Natural killer cell (primary cell): ENCODE results near the gene CACNA1C. TPM values are rescaled to one million over a fixed set of nuclear protein-coding genes. Genes with fewer than 3 reads are reported as not detected.

Experiments
- ATAC-seq, 3 donors: fragments of 150-1000 bp in 2 of 3; fragments of 200-7000 bp in 1 of 3; cut with Tn5 transposase; 1 replicate in 1 of 3; 2 replicates in 2 of 3; pipeline ENCODE4 v1.10.0; 2021; ENCODE audit warnings: mild to moderate bottlenecking in 2 of 3, moderate library complexity in 2 of 3
- DNase-seq, 2 donors: peaks; one replicate each; pipeline versions ENCODE4 v3.0.0 to v3.0.0-alpha.2; 2013 to 2021; ENCODE audit warnings: mixed read lengths in 1 of 2
- H3K27ac ChIP-seq: one replicate; pipeline ENCODE4 v1.5.1; 2013; ENCODE audit warnings: mild to moderate bottlenecking, low read length
- H3K27me3 ChIP-seq: one replicate; pipeline ENCODE4 v1.6.1; 2013; ENCODE audit warnings: low read length; ENCODE audit not compliant: control insufficient read depth, insufficient read depth
- H3K36me3 ChIP-seq: one replicate; pipeline ENCODE4 v1.6.1; 2013; ENCODE audit warnings: low read length; ENCODE audit not compliant: control insufficient read depth, insufficient read depth
- H3K4me1 ChIP-seq: one replicate; pipeline ENCODE4 v1.6.1; 2013; ENCODE audit warnings: low read length; ENCODE audit not compliant: control insufficient read depth, insufficient read depth
- H3K4me3 ChIP-seq: one replicate; pipeline ENCODE4 v1.5.1; 2013; ENCODE audit warnings: low read length
- H3K9me3 ChIP-seq: one replicate; pipeline ENCODE4 v1.6.1; 2013; ENCODE audit warnings: low read length; ENCODE audit not compliant: control insufficient read depth, insufficient read depth
- H3K27ac Mint-ChIP-seq, 2 donors: one replicate each; pipeline ENCODE4 v1.8.0; 2022; ENCODE audit warnings: mild to moderate bottlenecking in 2 of 2, mixed read lengths in 2 of 2, moderate library complexity in 1 of 2
- H3K27me3 Mint-ChIP-seq, 2 donors: one replicate each; pipeline ENCODE4 v1.8.0; 2022; ENCODE audit warnings: low read depth in 2 of 2, mixed read lengths in 2 of 2
- H3K36me3 Mint-ChIP-seq: one replicate; pipeline ENCODE4 v1.8.0; 2022; ENCODE audit warnings: mixed read lengths
- H3K4me1 Mint-ChIP-seq, 2 donors: one replicate each; pipeline ENCODE4 v1.8.0; 2022; ENCODE audit warnings: mixed read lengths in 2 of 2
- H3K4me3 Mint-ChIP-seq: one replicate; pipeline ENCODE4 v1.8.0; 2022; ENCODE audit warnings: mild to moderate bottlenecking, moderate library complexity, mixed read lengths
- H3K9me3 Mint-ChIP-seq, 2 donors: one replicate each; pipeline ENCODE4 v1.8.0; 2022; ENCODE audit warnings: mixed read lengths in 2 of 2
- CTCF ChIP-seq: fragments of 200-600 bp; IDR thresholded peaks from one replicate; pipeline ENCODE4 v1.8.0; 2022; ENCODE audit warnings: antibody characterized with exemption
- WGBS: methylation state at CpG from one replicate; pipeline ENCODE4 v1.1.7; 2013; ENCODE audit warnings: missing lambda C conversion rate; ENCODE audit not compliant: insufficient coverage; 5-methylcytosine and 5-hydroxymethylcytosine counted together
- intact Hi-C: fragments of 100-400 bp; cut with micrococcal nuclease; formaldehyde crosslinking; loops from one replicate; pipeline ENCODE4 v1.14.2; 2022
- total RNA-seq, 4 donors: library from RNA; stranded (reverse); fragments of 120-200 nt in 1 of 4; gene quantifications; one replicate each; pipeline versions ENCODE4 v1.2.3 to v1.2.4, GENCODE V29; 2013 to 2022

CACNA1C gene
- total RNA-seq, 3 donors from 2014 or later (not counting 1 experiment from before 2014, with no cell fraction given) = 0.07 to 0.35 (median 0.08) TPM

- Histone ChIP-seq H3K27me3 (no peaks in the 10 kb centered on the region), H3K27ac (no peak overlapping the region), H3K4me3 (no peak overlapping the region), H3K4me1 (no peaks in the 10 kb centered on the region), H3K9me3 (no peaks in the 10 kb centered on the region), H3K36me3 (no peaks in the 10 kb centered on the region)
- DNase-seq (no peak), ATAC-seq (no peak)
- intact Hi-C loops = no loop called here
- Mint-ChIP-seq H3K4me3 (no peak overlapping the region), H3K27ac (no peak overlapping the region), H3K36me3 (peaks cover 3% of the 10 kb centered on the region), H3K4me1 (no peaks in the 10 kb centered on the region), H3K9me3 (peaks cover 5 to 6% of the 10 kb centered on the region in 2 donors), H3K27me3 (peaks cover 9 to 14% of the 10 kb centered on the region in 2 donors)
- TF ChIP-seq CTCF = no peak
- 88% methylated on average over 11 of the region's 11 CpGs for WGBS
Observed at GRCh38 chr12:2171672-2172426, 119.1 kb downstream of the CACNA1C start.

GRCh38 chr12:2172491-2173214 lies 119.9 kb downstream of the CACNA1C start:
- 88% methylated on average over 12 of the region's 12 CpGs for WGBS
- ATAC-seq = no peak

GRCh38 chr12:2173971-2174370 lies 121.2 kb downstream of the CACNA1C start:
- DNase-seq = no peak
- H3K27me3 ChIP-seq = no peaks in the 10 kb centered on the region
- 21% methylated on average over 3 of the region's 4 CpGs for WGBS
- Mint-ChIP-seq H3K36me3 (no peaks in the 10 kb centered on the region), H3K27me3 (peaks cover 9 to 12% of the 10 kb centered on the region in 2 donors), H3K27ac (no peak overlapping the region), H3K9me3 (no peaks in the 10 kb centered on the region), H3K4me1 (no peaks in the 10 kb centered on the region), H3K4me3 (no peak overlapping the region)
- H3K4me1 ChIP-seq = no peaks in the 10 kb centered on the region
- intact Hi-C loops = no loop called here
- no peaks in the 10 kb centered on the region for H3K9me3 ChIP-seq
- no peak overlapping the region for H3K4me3 ChIP-seq
- ATAC-seq = no peak
- no peak for TF ChIP-seq CTCF
- H3K27ac ChIP-seq = no peak overlapping the region
- H3K36me3 ChIP-seq = no peaks in the 10 kb centered on the region

More at GRCh38 chr12:2172491-2173214, 119.9 kb downstream of the CACNA1C start:
- no peaks in the 10 kb centered on the region for H3K9me3 ChIP-seq
- no peaks in the 10 kb centered on the region for H3K36me3 ChIP-seq
- DNase-seq = no peak
- no peak overlapping the region for H3K4me3 Mint-ChIP-seq
- peaks cover 3% of the 10 kb centered on the region in 2 donors for H3K9me3 Mint-ChIP-seq
- no peaks in the 10 kb centered on the region for H3K4me1 ChIP-seq
- no peak overlapping the region for H3K27ac Mint-ChIP-seq
- no peaks in the 10 kb centered on the region for H3K27me3 ChIP-seq
- no peak overlapping the region for H3K4me3 ChIP-seq
- no peaks in the 10 kb centered on the region for H3K36me3 Mint-ChIP-seq
- H3K4me1 Mint-ChIP-seq = no peaks in the 10 kb centered on the region
- intact Hi-C loops = no loop called here
- TF ChIP-seq CTCF = no peak
- H3K27ac ChIP-seq = no peak overlapping the region
- H3K27me3 Mint-ChIP-seq = peaks cover 9 to 15% of the 10 kb centered on the region in 2 donors
